RWPE1 (cell line): ENCODE data around the gene SCD5.

Experiments used
- CTCF ChIA-PET: fragments of 350-600 bp; sonication (Branson Sonifier 250); formaldehyde crosslinking; extraction: SDS; loops from one replicate; lab custom pipeline; 2021; lab: Yijun Ruan, JAX
- POLR2A ChIA-PET: fragments of 400-600 bp; formaldehyde crosslinking; extraction: SDS; loops from one replicate; lab custom pipeline; 2020; ENCODE audit warnings: antibody characterized with exemption; ENCODE audit not compliant: low non-redundant PET; lab: Yijun Ruan, JAX
- DNase-seq: peaks from one replicate; pipeline ENCODE4 v3.0.0; 2012; ENCODE audit warnings: low spot score
- H3K27ac ChIP-seq: fragments of 450-650 bp; 2 replicates; pipeline ENCODE4 v1.5.1; 2017
- TF ChIP-seq, protein P1 (sequence below): fragments of 450-650 bp; conservative IDR thresholded peaks from 2 replicates; pipeline ENCODE4 v1.5.1; 2017; ENCODE audit warnings: low read depth, mild to moderate bottlenecking

SCD5 gene

DNA sequence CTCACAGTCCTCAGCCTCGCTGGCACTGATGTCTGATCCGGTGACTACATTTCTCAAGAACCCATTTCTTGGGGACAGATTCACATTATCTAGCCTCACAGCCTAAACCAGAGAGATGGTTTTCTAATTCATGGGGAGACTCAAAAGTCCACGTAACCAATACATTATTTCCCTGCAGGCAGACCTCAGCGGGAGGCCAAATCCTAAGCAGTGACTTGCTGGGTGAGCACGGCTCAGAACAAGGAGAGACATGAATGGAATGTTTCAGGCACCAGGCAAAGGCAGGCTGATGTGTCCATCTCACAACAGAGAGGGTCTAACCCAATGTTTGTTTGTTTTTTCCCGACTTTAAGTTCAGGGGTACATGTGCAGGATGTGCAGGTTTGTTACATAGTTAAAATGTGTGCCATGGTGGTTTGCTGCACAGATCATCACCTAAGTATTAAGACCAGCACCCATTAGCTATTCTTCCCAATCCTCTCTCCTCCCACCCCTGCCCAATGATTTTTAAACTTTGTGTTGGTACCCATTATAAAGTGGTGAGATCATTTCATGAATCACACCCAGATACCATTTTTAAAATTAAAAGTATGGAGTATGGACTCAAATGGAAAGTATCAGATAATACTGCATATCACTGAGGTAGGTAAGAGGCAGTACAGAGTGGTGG is 53.3 kb downstream of the SCD5 start:
- POLR2A ChIA-PET, result no interaction called here
- CTCF ChIA-PET, result no interaction called here
- TF ChIP-seq, protein P1, sequence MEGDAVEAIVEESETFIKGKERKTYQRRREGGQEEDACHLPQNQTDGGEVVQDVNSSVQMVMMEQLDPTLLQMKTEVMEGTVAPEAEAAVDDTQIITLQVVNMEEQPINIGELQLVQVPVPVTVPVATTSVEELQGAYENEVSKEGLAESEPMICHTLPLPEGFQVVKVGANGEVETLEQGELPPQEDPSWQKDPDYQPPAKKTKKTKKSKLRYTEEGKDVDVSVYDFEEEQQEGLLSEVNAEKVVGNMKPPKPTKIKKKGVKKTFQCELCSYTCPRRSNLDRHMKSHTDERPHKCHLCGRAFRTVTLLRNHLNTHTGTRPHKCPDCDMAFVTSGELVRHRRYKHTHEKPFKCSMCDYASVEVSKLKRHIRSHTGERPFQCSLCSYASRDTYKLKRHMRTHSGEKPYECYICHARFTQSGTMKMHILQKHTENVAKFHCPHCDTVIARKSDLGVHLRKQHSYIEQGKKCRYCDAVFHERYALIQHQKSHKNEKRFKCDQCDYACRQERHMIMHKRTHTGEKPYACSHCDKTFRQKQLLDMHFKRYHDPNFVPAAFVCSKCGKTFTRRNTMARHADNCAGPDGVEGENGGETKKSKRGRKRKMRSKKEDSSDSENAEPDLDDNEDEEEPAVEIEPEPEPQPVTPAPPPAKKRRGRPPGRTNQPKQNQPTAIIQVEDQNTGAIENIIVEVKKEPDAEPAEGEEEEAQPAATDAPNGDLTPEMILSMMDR, result no peak
- DNase-seq, result peak; percentile 62
- H3K27ac ChIP-seq, result no peak overlapping the region

GRCh38 chr4:82744284-82744968 is 54.2 kb downstream of the SCD5 start:
- ChIA-PET CTCF (no interaction called here), POLR2A (no interaction called here)
- peak; percentile 69 for DNase-seq
- H3K27ac ChIP-seq, result no peak overlapping the region
- TF ChIP-seq, protein P1, result no peak

GRCh38 chr4:82741188-82741587 is 57.4 kb downstream of the SCD5 start:
- H3K27ac ChIP-seq, result no peak overlapping the region
- CTCF ChIA-PET, result no interaction called here
- POLR2A ChIA-PET, result no interaction called here
- no peak for DNase-seq
- TF ChIP-seq, protein P1, result no peak

- ChIA-PET POLR2A (no interaction called here), CTCF (interaction anchor here (0.6 to 0.8 kb wide), 2 partner anchors 21 to 116 kb away, joined by 3 read pairs; no protein-coding TSS in a partner anchor)
- H3K27ac ChIP-seq, result no peak overlapping the region
- no peak for DNase-seq
- TF ChIP-seq, protein P1, result no peak
These were observed 59.1 kb downstream of the SCD5 start for GRCh38 chr4:82739287-82740190.

DNA sequence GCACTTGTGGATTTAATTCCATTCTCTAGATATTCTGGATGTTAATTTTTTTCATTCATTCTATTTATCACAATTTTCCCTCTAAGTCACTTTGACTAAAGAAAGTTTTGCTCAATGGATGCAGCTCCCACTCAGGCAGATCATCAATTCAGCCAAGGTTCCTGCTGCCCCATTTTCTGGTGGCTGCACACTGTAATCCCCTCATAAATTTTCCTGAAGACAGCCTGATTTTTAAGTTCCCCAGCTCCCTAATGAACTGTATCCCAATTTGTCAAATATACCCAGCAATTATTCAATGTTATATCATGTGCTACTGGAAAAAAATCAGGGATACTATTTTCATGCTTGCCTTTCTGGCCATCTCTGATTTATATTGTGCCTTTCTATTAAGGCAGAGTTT is 61.2 kb downstream of the SCD5 start:
- CTCF ChIA-PET, result interaction anchor here (1.2 kb wide), 1 partner anchor 16 kb away, joined by 4 read pairs; no protein-coding TSS in a partner anchor
- no peak for DNase-seq
- no peak overlapping the region for H3K27ac ChIP-seq
- TF ChIP-seq, protein P1, result no peak
- POLR2A ChIA-PET, result no interaction called here

DNA sequence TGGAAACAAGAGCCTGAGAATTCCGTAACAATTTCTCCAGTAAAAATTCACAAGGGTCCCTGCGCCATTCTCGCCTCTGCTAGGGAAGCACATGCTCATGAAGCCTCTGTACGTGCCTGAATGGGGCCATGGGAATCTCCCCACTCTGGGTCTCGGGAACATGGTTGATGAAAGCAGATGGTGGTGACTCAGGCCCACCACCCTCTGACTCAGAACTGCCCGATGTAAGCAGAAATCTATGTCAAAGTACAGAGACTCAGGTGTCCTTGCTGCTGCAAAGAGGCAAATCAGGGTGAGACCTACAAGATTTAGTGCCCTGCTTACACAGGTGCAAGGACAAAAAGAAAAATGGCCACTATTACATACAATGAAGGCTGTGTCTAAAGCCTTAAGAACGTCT is 65.0 kb downstream of the SCD5 start:
- DNase-seq, result no peak
- POLR2A ChIA-PET, result no interaction called here
- TF ChIP-seq, protein P1, result no peak
- H3K27ac ChIP-seq, result no peak overlapping the region
- CTCF ChIA-PET, result interaction anchor here (1.5 kb wide), 1 partner anchor 12 kb away, joined by 9 read pairs; no protein-coding TSS in a partner anchor
